ENCODE measurements around the gene SETD3. TPM values are rescaled to one million over a fixed set of nuclear protein-coding genes. Genes with fewer than 3 reads are reported as not detected.

The SETD3 gene
- polyA plus RNA-seq: 35.2 and 36.0 TPM in 2 replicates

GRCh38 chr14:99479906-99480869 lies at the start of gene SETD3:
Gene SETD3, minus strand, starts transcription at chr14:99480859. Its CDS starts 15,054 bp downstream, at chr14:99465805.

GRCh38 chr14:99480917-99481744 lies 472 bp upstream of the SETD3 start, which contains the start of gene CCNK:
Gene CCNK, plus strand, starts transcription at chr14:99481409. Its CDS starts 11,269 bp downstream, at chr14:99492678.

Other genes with a start within 250 kb of the SETD3 start
- 0.26 TPM in 1 of 2 replicates, not detected in the other for gene BCL11B, start 208.7 kb downstream of the SETD3 start, polyA plus RNA-seq
- 14.7 and 22.2 TPM in 2 replicates for gene CCNK, start 550 bp upstream of the SETD3 start, polyA plus RNA-seq
- 0.24 TPM in 1 of 2 replicates, not detected in the other for gene CCDC85C, start 123.3 kb upstream of the SETD3 start, polyA plus RNA-seq
- 0.22 and 1.2 TPM in 2 replicates for gene HHIPL1, start 164.3 kb upstream of the SETD3 start, polyA plus RNA-seq
- gene CYP46A1, start 203.4 kb upstream of the SETD3 start, polyA plus RNA-seq: 13.4 and 19.8 TPM in 2 replicates